ENCODE results near the gene LRRC71.
A peak's percentile ranks its signal among the peaks of the same experiment; 100 is the strongest.

LRRC71 gene

GRCh38 chr1:156909671-156910070 lies 10.8 kb upstream of the LRRC71 start:
- Histone ChIP-seq H3K36me3 (ENCODE audit: insufficient read depth, low read length) (no peaks in the 10 kb centered on the region), H3K4me3 (ENCODE audit: low read length) (no peak overlapping the region), H3K27me3 (ENCODE audit: control insufficient read depth, insufficient read depth, low read length) (peaks cover 16% of the 10 kb centered on the region), H3K4me2 (ENCODE audit: low read length) (no peak overlapping the region), H3K4me1 (ENCODE audit: control insufficient read depth, insufficient read depth, low read length) (peaks cover 2% of the 10 kb centered on the region), H3K9ac (ENCODE audit: low read depth, low read length) (no peak overlapping the region), H3K9me3 (replicated peaks; ENCODE audit: low read length) (no peaks in the 10 kb centered on the region)

- Histone ChIP-seq H3K27me3 (ENCODE audit: control insufficient read depth, insufficient read depth, low read length) (peaks cover 16% of the 10 kb centered on the region), H3K9me3 (replicated peaks; ENCODE audit: low read length) (no peaks in the 10 kb centered on the region), H3K4me3 (ENCODE audit: low read length) (no peak overlapping the region), H3K4me2 (ENCODE audit: low read length) (no peak overlapping the region), H3K36me3 (ENCODE audit: insufficient read depth, low read length) (no peaks in the 10 kb centered on the region), H3K9ac (ENCODE audit: low read depth, low read length) (no peak overlapping the region), H3K4me1 (ENCODE audit: control insufficient read depth, insufficient read depth, low read length) (peaks cover 2% of the 10 kb centered on the region)
Observed at GRCh38 chr1:156910309-156910782, 10.1 kb upstream of the LRRC71 start.

- H3K4me1 ChIP-seq (ENCODE audit: control insufficient read depth, insufficient read depth, low read length), result peaks cover 2% of the 10 kb centered on the region
- no peak overlapping the region for H3K9ac ChIP-seq (ENCODE audit: low read depth, low read length)
- H3K9me3 ChIP-seq (replicated peaks; ENCODE audit: low read length), result no peaks in the 10 kb centered on the region
- H3K4me3 ChIP-seq (ENCODE audit: low read length), result no peak overlapping the region
- no peak overlapping the region for H3K4me2 ChIP-seq (ENCODE audit: low read length)
- H3K36me3 ChIP-seq (ENCODE audit: insufficient read depth, low read length), result no peaks in the 10 kb centered on the region
- peaks cover 16% of the 10 kb centered on the region for H3K27me3 ChIP-seq (ENCODE audit: control insufficient read depth, insufficient read depth, low read length)
Observed at GRCh38 chr1:156911577-156912298, 8.7 kb upstream of the LRRC71 start.

DNA sequence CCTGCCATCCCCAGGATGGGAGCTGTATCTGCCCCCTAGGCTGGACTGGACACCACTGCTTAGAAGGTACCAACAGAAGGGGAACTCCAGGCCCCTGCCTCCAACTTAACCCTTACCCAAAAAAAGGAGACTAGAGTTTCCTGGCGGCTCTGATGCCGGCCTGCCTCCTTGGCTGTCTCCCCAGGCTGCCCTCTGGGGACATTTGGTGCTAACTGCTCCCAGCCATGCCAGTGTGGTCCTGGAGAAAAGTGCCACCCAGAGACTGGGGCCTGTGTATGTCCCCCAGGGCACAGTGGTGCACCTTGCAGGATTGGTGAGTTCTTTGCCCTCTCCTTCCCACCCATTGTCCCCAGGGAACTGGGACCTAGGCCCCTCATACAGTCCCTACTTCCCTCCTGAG lies 8.1 kb upstream of the LRRC71 start:
- Histone ChIP-seq H3K9ac (ENCODE audit: low read depth, low read length) (no peak overlapping the region), H3K27me3 (ENCODE audit: control insufficient read depth, insufficient read depth, low read length) (peaks cover 16% of the 10 kb centered on the region), H3K4me1 (ENCODE audit: control insufficient read depth, insufficient read depth, low read length) (peaks cover 2% of the 10 kb centered on the region), H3K36me3 (ENCODE audit: insufficient read depth, low read length) (no peaks in the 10 kb centered on the region), H3K4me3 (ENCODE audit: low read length) (no peak overlapping the region), H3K9me3 (replicated peaks; ENCODE audit: low read length) (no peaks in the 10 kb centered on the region), H3K4me2 (ENCODE audit: low read length) (no peak overlapping the region)

DNA sequence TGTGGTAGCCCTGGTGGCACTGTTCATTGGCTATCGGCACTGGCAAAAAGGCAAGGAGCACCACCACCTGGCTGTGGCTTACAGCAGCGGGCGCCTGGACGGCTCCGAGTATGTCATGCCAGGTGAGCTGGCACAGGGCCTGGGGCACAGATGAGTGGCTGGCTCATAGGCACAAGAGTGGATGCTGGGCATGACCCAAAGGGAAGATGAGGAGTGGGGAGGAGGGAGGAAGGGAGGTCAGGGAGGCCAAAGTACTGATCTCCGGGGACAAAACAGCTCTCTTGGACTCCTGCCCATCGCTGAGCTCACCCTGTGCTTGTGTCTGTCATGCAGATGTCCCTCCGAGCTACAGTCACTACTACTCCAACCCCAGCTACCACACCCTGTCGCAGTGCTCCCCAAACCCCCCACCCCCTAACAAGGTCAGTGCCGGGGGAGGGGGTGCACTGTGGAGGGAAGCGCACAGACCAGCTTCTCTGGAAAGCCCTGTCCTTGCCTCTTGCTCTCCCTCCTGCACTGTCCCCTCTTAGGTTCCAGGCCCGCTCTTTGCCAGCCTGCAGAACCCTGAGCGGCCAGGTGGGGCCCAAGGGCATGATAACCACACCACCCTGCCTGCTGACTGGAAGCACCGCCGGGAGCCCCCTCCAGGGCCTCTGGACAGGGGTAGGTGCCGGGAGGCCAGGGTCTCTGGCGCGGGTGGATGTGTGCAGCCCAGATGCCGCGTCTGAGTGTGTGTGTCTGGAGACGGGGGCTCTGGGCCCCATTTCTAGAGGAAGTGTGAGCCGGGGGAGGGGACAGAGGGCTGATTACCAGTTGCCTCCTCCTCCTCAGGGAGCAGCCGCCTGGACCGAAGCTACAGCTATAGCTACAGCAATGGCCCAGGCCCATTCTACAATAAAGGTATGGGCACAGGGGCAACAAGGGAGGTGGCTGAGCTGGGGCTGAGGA lies 7.3 kb upstream of the LRRC71 start:
- no peaks in the 10 kb centered on the region for H3K4me1 ChIP-seq (ENCODE audit: control insufficient read depth, insufficient read depth, low read length)
- peaks cover 16% of the 10 kb centered on the region for H3K27me3 ChIP-seq (ENCODE audit: control insufficient read depth, insufficient read depth, low read length)
- no peaks in the 10 kb centered on the region for H3K36me3 ChIP-seq (ENCODE audit: insufficient read depth, low read length)
- no peak overlapping the region for H3K9ac ChIP-seq (ENCODE audit: low read depth, low read length)
- no peak overlapping the region for H3K4me2 ChIP-seq (ENCODE audit: low read length)
- no peaks in the 10 kb centered on the region for H3K9me3 ChIP-seq (replicated peaks; ENCODE audit: low read length)
- H3K4me3 ChIP-seq (ENCODE audit: low read length), result no peak overlapping the region

- Histone ChIP-seq H3K4me3 (ENCODE audit: low read length) (no peak overlapping the region), H3K9ac (ENCODE audit: low read depth, low read length) (no peak overlapping the region), H3K4me2 (ENCODE audit: low read length) (no peak overlapping the region), H3K4me1 (ENCODE audit: control insufficient read depth, insufficient read depth, low read length) (no peaks in the 10 kb centered on the region), H3K9me3 (replicated peaks; ENCODE audit: low read length) (no peaks in the 10 kb centered on the region), H3K27me3 (ENCODE audit: control insufficient read depth, insufficient read depth, low read length) (peaks cover 13% of the 10 kb centered on the region), H3K36me3 (ENCODE audit: insufficient read depth, low read length) (no peaks in the 10 kb centered on the region)
Observed at GRCh38 chr1:156913809-156914387, 6.5 kb upstream of the LRRC71 start.

GRCh38 chr1:156914440-156914856 lies 6.0 kb upstream of the LRRC71 start:
- peaks cover 11% of the 10 kb centered on the region for H3K27me3 ChIP-seq (ENCODE audit: control insufficient read depth, insufficient read depth, low read length)

DNA sequence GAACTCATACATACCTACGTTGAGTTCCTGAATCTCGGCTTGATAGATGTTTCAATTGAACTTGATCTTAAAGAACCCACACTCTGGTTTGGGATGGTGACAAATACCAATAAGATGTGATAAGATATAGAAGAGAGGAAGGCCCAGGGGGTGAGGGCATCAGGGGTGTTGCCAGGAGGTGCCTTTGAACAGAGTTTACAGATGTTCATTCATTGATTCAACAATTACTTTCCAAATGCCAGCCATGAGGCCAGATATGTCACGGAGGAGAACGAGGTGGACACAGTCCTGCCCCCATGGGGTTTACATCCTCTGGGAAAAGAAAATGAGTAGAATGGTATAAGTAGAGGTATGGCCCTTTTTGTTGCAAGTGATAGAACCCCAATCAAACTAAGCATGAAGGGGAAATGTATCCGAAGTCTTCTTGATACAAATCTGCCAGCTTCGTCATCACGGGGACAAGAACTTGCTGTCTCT lies 659 bp downstream of the LRRC71 start:
- Histone ChIP-seq H3K4me3 (ENCODE audit: low read length) (no peak overlapping the region), H3K4me2 (ENCODE audit: low read length) (peak overlapping the region; percentile 83), H3K27me3 (ENCODE audit: control insufficient read depth, insufficient read depth, low read length) (peaks cover 58% of the 10 kb centered on the region)

More at GRCh38 chr1:156914440-156914856, 6.0 kb upstream of the LRRC71 start:
- no peak overlapping the region for H3K4me2 ChIP-seq (ENCODE audit: low read length)
- no peak overlapping the region for H3K4me3 ChIP-seq (ENCODE audit: low read length)
- H3K9ac ChIP-seq (ENCODE audit: low read depth, low read length), result no peak overlapping the region
- H3K36me3 ChIP-seq (ENCODE audit: insufficient read depth, low read length), result no peaks in the 10 kb centered on the region
- no peaks in the 10 kb centered on the region for H3K4me1 ChIP-seq (ENCODE audit: control insufficient read depth, insufficient read depth, low read length)
- H3K9me3 ChIP-seq (replicated peaks; ENCODE audit: low read length), result no peaks in the 10 kb centered on the region

GRCh38 chr1:156922986-156923669 lies 2.7 kb downstream of the LRRC71 start:
- Histone ChIP-seq H3K4me3 (ENCODE audit: low read length) (no peak overlapping the region), H3K36me3 (ENCODE audit: insufficient read depth, low read length) (no peaks in the 10 kb centered on the region)

More for the DNA sequence above, 659 bp downstream of the LRRC71 start:
- Histone ChIP-seq H3K36me3 (ENCODE audit: insufficient read depth, low read length) (no peaks in the 10 kb centered on the region), H3K9ac (ENCODE audit: low read depth, low read length) (no peak overlapping the region), H3K9me3 (replicated peaks; ENCODE audit: low read length) (no peaks in the 10 kb centered on the region), H3K4me1 (ENCODE audit: control insufficient read depth, insufficient read depth, low read length) (peaks cover 14% of the 10 kb centered on the region)

GRCh38 chr1:156923670-156924477 lies 3.4 kb downstream of the LRRC71 start:
- H3K27me3 ChIP-seq (ENCODE audit: control insufficient read depth, insufficient read depth, low read length), result peaks cover 80% of the 10 kb centered on the region

More at GRCh38 chr1:156922986-156923669, 2.7 kb downstream of the LRRC71 start:
- H3K9ac ChIP-seq (ENCODE audit: low read depth, low read length), result no peak overlapping the region
- H3K27me3 ChIP-seq (ENCODE audit: control insufficient read depth, insufficient read depth, low read length), result peaks cover 76% of the 10 kb centered on the region
- no peaks in the 10 kb centered on the region for H3K9me3 ChIP-seq (replicated peaks; ENCODE audit: low read length)
- peaks cover 22% of the 10 kb centered on the region for H3K4me1 ChIP-seq (ENCODE audit: control insufficient read depth, insufficient read depth, low read length)
- H3K4me2 ChIP-seq (ENCODE audit: low read length), result peak overlapping the region; percentile 15

More at GRCh38 chr1:156923670-156924477, 3.4 kb downstream of the LRRC71 start:
- Histone ChIP-seq H3K4me1 (ENCODE audit: control insufficient read depth, insufficient read depth, low read length) (peaks cover 22% of the 10 kb centered on the region), H3K36me3 (ENCODE audit: insufficient read depth, low read length) (no peaks in the 10 kb centered on the region), H3K9ac (ENCODE audit: low read depth, low read length) (no peak overlapping the region), H3K4me2 (ENCODE audit: low read length) (peak overlapping the region; percentile 15), H3K4me3 (ENCODE audit: low read length) (no peak overlapping the region), H3K9me3 (replicated peaks; ENCODE audit: low read length) (no peaks in the 10 kb centered on the region)
